ENCODE data around the gene PGLYRP3.

The PGLYRP3 gene

DNA sequence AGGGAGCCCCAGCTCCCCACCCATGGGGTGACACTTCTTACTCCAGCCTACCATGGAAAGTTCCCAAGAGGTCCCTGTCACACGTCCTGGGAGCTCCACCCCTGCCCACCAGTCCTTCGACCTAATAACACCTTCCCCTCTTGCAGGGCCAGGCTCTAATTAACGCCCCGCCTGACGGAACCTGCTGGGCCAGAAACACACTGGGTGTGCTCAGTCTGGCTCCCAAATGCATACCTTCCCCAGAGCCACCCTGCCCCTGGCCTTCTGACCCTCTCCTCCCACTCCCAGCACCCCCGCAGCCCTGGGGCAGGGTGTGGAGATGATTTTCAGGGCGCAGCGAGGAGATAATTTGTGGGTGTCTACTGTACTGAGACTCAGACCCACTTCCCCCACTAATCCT, 20.6 kb downstream of the PGLYRP3 start:
- no peak overlapping the region for H3K4me3 ChIP-seq (ENCODE audit: low read length)
- DNase-seq (ENCODE audit: low read depth): no peak
- TF ChIP-seq, protein P1, sequence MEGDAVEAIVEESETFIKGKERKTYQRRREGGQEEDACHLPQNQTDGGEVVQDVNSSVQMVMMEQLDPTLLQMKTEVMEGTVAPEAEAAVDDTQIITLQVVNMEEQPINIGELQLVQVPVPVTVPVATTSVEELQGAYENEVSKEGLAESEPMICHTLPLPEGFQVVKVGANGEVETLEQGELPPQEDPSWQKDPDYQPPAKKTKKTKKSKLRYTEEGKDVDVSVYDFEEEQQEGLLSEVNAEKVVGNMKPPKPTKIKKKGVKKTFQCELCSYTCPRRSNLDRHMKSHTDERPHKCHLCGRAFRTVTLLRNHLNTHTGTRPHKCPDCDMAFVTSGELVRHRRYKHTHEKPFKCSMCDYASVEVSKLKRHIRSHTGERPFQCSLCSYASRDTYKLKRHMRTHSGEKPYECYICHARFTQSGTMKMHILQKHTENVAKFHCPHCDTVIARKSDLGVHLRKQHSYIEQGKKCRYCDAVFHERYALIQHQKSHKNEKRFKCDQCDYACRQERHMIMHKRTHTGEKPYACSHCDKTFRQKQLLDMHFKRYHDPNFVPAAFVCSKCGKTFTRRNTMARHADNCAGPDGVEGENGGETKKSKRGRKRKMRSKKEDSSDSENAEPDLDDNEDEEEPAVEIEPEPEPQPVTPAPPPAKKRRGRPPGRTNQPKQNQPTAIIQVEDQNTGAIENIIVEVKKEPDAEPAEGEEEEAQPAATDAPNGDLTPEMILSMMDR (conservative IDR thresholded peaks at IDR 0.05; ENCODE audit: low read length): no peak

DNA sequence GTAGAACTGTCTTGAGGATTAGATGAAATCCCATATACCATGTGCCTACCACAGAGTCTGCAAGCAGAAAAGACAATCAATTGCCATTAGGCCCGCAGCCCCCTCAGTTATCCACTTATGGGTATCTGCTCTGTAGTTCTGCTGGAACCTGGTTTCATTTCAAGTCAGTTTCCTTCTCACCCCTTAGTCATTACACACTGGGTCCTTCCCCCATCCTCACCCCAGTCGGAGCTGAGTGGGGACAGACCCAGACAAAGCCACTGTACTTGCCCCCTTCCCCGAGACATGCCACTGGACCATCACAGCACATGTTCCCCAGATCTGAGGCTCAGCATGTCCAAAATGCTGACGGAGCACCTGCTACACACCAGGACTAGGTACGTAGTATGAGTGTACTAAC, 21.2 kb downstream of the PGLYRP3 start:
- H3K4me3 ChIP-seq (ENCODE audit: low read length): no peak overlapping the region
- no peak for DNase-seq (ENCODE audit: low read depth)
- TF ChIP-seq, protein P1 (conservative IDR thresholded peaks at IDR 0.05; ENCODE audit: low read length): no peak

DNA sequence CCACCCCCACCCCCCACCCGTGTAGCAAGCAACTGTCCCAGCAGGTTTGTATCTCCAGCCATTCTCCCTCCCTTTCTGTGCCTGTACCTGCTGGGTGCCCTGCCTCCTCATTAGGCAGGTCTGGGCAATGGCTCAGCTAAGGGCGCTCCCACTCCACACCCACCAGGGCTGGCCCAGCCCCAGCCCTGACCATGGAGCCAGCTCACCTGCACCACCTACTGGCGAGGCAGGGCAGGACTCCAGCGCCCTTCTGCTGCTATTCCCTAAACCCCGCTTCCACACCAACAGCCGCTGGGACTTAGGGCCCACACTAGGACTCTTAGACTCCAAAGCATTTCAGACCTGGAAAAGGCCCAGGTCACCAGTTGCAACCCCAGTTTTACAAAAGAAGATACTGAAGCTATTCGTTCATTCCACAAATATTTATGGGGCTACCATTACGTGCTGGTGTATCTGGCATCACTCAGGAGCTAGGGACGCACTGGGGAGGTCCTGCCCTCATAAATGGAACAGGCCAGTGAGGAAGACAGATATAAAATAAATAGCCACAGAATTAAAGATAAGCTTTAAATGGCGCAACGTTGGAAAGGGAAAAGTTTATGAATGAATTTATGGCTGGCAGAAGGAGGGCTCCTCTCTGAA, 24.0 kb downstream of the PGLYRP3 start:
- no peak overlapping the region for H3K4me3 ChIP-seq (ENCODE audit: low read length)
- TF ChIP-seq, protein P1 (conservative IDR thresholded peaks at IDR 0.05; ENCODE audit: low read length): peak; percentile 37
- DNase-seq (ENCODE audit: low read depth): no peak

DNA sequence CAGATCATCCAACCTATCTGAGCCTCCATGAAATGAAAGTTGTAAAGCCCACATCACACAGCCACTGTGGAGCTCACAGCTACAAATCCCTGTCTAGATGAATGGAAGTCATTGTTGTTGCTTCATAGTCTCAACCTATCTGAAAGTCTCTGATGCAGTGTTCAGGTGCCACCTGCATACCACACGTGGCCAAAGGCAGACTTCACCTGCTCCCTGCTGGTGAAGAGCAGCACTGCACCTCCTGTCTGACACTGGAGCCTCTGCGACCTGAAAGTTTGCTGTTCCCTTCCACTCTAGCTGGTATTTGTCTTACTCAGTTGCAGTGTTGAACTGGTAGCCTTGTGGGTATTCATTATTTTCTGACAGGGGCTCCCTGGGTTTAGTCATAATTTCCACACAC, 34.9 kb downstream of the PGLYRP3 start:
- H3K4me3 ChIP-seq (ENCODE audit: low read length): no peak overlapping the region
- DNase-seq (ENCODE audit: low read depth): no peak
- TF ChIP-seq, protein P1 (conservative IDR thresholded peaks at IDR 0.05; ENCODE audit: low read length): peak; percentile 34

DNA sequence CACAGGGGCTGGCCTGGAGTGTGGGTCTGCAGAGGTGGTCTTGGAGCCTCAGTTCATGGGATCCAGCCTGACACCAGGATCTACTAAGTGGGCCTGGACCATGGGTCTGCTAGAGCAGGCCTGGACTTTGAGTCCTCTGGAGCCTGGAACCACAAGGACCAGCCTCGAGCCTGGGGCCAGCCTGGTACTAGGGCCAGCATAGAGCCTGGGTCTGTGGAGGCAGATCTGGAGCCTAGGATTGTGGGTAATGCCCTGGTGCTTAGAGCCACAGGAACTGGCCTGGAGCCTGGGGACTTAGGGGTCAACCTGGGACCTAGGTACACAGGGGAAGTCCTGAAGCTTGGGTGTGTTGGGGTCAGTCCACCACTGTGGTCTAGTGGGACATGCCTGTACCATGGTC, 40.6 kb downstream of the PGLYRP3 start:
- DNase-seq (ENCODE audit: low read depth): no peak
- TF ChIP-seq, protein P1 (conservative IDR thresholded peaks at IDR 0.05; ENCODE audit: low read length): no peak
- no peak overlapping the region for H3K4me3 ChIP-seq (ENCODE audit: low read length)

DNA sequence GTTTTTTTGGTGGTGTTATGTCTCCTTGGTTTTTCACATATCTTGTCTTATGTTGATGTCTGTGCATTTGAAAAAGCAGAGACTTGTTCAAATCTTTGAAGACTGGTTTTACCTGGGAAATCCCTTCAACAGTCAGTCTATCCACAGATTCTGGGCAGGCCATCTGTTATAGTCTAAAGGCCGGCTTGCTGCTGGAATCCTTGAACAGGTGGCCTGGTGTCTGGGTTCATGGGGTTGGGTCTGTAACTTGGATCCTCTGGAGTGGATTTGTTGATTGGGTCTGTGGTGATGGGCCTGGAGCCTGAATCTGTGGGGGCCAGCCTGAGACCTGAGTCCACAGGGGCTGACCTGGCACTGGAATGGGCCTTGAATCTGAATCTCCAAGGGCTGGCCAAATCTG, 41.0 kb downstream of the PGLYRP3 start:
- TF ChIP-seq, protein P1 (conservative IDR thresholded peaks at IDR 0.05; ENCODE audit: low read length): no peak
- DNase-seq (ENCODE audit: low read depth): no peak
- H3K4me3 ChIP-seq (ENCODE audit: low read length): no peak overlapping the region

DNA sequence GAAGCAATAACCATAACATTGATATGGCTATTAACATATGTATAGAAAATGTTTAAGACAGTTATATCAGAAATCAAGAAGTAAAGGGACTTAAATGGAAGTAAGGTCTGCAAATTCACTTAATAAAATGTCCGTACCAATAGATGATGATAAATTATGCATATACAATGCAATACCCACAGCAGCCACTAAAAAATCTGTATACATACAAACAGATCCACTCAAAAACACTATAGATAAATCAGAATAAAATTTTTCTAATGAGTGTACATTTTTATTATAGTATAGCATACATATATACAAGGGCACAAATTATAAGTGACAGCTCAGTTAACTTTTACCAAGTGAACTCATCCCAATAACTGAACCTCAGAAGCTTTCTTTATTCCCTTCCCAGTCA, 47.3 kb downstream of the PGLYRP3 start:
- TF ChIP-seq, protein P1 (conservative IDR thresholded peaks at IDR 0.05; ENCODE audit: low read length): no peak
- no peak overlapping the region for H3K4me3 ChIP-seq (ENCODE audit: low read length)
- DNase-seq (ENCODE audit: low read depth): no peak

Measured in AG10803 (cell line).